Measurements from ENCODE around the gene TEKT2.

- TF ChIP-seq POLR2A (IDR thresholded peaks at IDR 0.05) (no peak), CTCF (IDR thresholded peaks at IDR 0.05) (no peak)
Observed at GRCh38 chr1:36070349-36070748, 13.5 kb upstream of the TEKT2 start.
